ENCODE data around the gene TMEM92.

TMEM92 gene

GRCh38 chr17:50323060-50323459 lies 48.8 kb downstream of the TMEM92 start:
- TF ChIP-seq CTCF (IDR thresholded peaks at IDR 0.05), result no peak
- no peak for TF ChIP-seq ZFX (IDR thresholded peaks at IDR 0.05; ENCODE audit: borderline replicate concordance)
- H3K27ac ChIP-seq, result no peak overlapping the region

GRCh38 chr17:50325906-50326305 lies 51.6 kb downstream of the TMEM92 start:
- TF ChIP-seq CTCF (IDR thresholded peaks at IDR 0.05), result no peak
- no peak for TF ChIP-seq ZFX (IDR thresholded peaks at IDR 0.05; ENCODE audit: borderline replicate concordance)
- H3K27ac ChIP-seq, result no peak overlapping the region

- H3K27ac ChIP-seq, result no peak overlapping the region
- TF ChIP-seq ZFX (IDR thresholded peaks at IDR 0.05; ENCODE audit: borderline replicate concordance) (no peak), CTCF (IDR thresholded peaks at IDR 0.05) (no peak)
These were observed 52.6 kb downstream of the TMEM92 start for GRCh38 chr17:50326831-50327364.

- TF ChIP-seq ZFX (IDR thresholded peaks at IDR 0.05; ENCODE audit: borderline replicate concordance) (no peak), CTCF (IDR thresholded peaks at IDR 0.05) (no peak)
- H3K27ac ChIP-seq, result no peak overlapping the region
These were observed 54.4 kb downstream of the TMEM92 start for GRCh38 chr17:50328363-50329325.

- no peak for TF ChIP-seq CTCF (IDR thresholded peaks at IDR 0.05)
- TF ChIP-seq ZFX (IDR thresholded peaks at IDR 0.05; ENCODE audit: borderline replicate concordance), result no peak
- H3K27ac ChIP-seq, result no peak overlapping the region
These were observed 55.5 kb downstream of the TMEM92 start for GRCh38 chr17:50329716-50330115.

- no peak overlapping the region for H3K27ac ChIP-seq
- TF ChIP-seq CTCF (IDR thresholded peaks at IDR 0.05) (no peak), ZFX (IDR thresholded peaks at IDR 0.05; ENCODE audit: borderline replicate concordance) (no peak)
These were observed 56.0 kb downstream of the TMEM92 start for GRCh38 chr17:50330151-50330775.
